ENCODE data around the gene SLC25A18.

SLC25A18 gene

GRCh38 chr22:17548010-17548755 lies 15.1 kb upstream of the SLC25A18 start:
- Histone ChIP-seq H3K4me3 (replicated peaks; ENCODE audit: low read depth, low read length) (no peak overlapping the region), H3K27me3 (replicated peaks; ENCODE audit: control insufficient read depth, insufficient read depth, low read length) (no peaks in the 10 kb centered on the region), H3K36me3 (ENCODE audit: control insufficient read depth, insufficient read depth, low read length) (no peaks in the 10 kb centered on the region)
- TF ChIP-seq, protein P1, sequence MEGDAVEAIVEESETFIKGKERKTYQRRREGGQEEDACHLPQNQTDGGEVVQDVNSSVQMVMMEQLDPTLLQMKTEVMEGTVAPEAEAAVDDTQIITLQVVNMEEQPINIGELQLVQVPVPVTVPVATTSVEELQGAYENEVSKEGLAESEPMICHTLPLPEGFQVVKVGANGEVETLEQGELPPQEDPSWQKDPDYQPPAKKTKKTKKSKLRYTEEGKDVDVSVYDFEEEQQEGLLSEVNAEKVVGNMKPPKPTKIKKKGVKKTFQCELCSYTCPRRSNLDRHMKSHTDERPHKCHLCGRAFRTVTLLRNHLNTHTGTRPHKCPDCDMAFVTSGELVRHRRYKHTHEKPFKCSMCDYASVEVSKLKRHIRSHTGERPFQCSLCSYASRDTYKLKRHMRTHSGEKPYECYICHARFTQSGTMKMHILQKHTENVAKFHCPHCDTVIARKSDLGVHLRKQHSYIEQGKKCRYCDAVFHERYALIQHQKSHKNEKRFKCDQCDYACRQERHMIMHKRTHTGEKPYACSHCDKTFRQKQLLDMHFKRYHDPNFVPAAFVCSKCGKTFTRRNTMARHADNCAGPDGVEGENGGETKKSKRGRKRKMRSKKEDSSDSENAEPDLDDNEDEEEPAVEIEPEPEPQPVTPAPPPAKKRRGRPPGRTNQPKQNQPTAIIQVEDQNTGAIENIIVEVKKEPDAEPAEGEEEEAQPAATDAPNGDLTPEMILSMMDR (IDR thresholded peaks at IDR 0.05; ENCODE audit: insufficient read depth, low read length, poor library complexity, severe bottlenecking): no peak
- DNase-seq (ENCODE audit: extremely low read depth, insufficient read length): no peak

- Histone ChIP-seq H3K36me3 (ENCODE audit: control insufficient read depth, insufficient read depth, low read length) (no peaks in the 10 kb centered on the region), H3K27me3 (replicated peaks; ENCODE audit: control insufficient read depth, insufficient read depth, low read length) (no peaks in the 10 kb centered on the region), H3K4me3 (replicated peaks; ENCODE audit: low read depth, low read length) (no peak overlapping the region)
- TF ChIP-seq, protein P1 (IDR thresholded peaks at IDR 0.05; ENCODE audit: insufficient read depth, low read length, poor library complexity, severe bottlenecking): no peak
- no peak for DNase-seq (ENCODE audit: extremely low read depth, insufficient read length)
These were observed 14.6 kb upstream of the SLC25A18 start for GRCh38 chr22:17548756-17549035.

GRCh38 chr22:17549183-17549582 lies 14.1 kb upstream of the SLC25A18 start:
- no peak for DNase-seq (ENCODE audit: extremely low read depth, insufficient read length)
- H3K4me3 ChIP-seq (replicated peaks; ENCODE audit: low read depth, low read length): no peak overlapping the region
- H3K27me3 ChIP-seq (replicated peaks; ENCODE audit: control insufficient read depth, insufficient read depth, low read length): no peaks in the 10 kb centered on the region
- H3K36me3 ChIP-seq (ENCODE audit: control insufficient read depth, insufficient read depth, low read length): no peaks in the 10 kb centered on the region
- TF ChIP-seq, protein P1 (IDR thresholded peaks at IDR 0.05; ENCODE audit: insufficient read depth, low read length, poor library complexity, severe bottlenecking): no peak

DNA sequence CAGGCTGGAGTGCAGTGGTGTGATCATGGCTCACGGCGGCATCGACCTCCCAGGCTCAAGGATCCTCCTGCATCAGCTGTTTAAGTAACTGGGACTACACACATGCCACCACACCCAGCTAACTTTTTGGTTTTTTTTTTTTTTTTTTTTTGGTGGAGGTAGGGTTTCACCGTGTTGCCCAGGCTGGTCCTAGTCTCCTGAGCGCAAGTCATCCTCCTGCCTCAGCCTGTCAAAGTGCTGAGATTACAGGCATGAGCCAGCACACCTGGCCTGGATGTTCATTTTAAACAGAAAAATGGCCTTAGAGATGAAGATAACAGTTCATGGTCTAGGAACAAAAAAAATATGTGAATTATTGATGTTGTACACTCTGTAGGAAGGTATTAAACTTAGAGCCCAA lies 13.6 kb upstream of the SLC25A18 start:
- H3K36me3 ChIP-seq (ENCODE audit: control insufficient read depth, insufficient read depth, low read length): no peaks in the 10 kb centered on the region
- TF ChIP-seq, protein P1 (IDR thresholded peaks at IDR 0.05; ENCODE audit: insufficient read depth, low read length, poor library complexity, severe bottlenecking): no peak
- H3K27me3 ChIP-seq (replicated peaks; ENCODE audit: control insufficient read depth, insufficient read depth, low read length): no peaks in the 10 kb centered on the region
- DNase-seq (ENCODE audit: extremely low read depth, insufficient read length): no peak
- no peak overlapping the region for H3K4me3 ChIP-seq (replicated peaks; ENCODE audit: low read depth, low read length)

GRCh38 chr22:17552737-17553136 lies 10.6 kb upstream of the SLC25A18 start:
- no peak for DNase-seq (ENCODE audit: extremely low read depth, insufficient read length)
- TF ChIP-seq, protein P1 (IDR thresholded peaks at IDR 0.05; ENCODE audit: insufficient read depth, low read length, poor library complexity, severe bottlenecking): no peak
- H3K4me3 ChIP-seq (replicated peaks; ENCODE audit: low read depth, low read length): no peak overlapping the region
- H3K27me3 ChIP-seq (replicated peaks; ENCODE audit: control insufficient read depth, insufficient read depth, low read length): no peaks in the 10 kb centered on the region
- H3K36me3 ChIP-seq (ENCODE audit: control insufficient read depth, insufficient read depth, low read length): no peaks in the 10 kb centered on the region

DNA sequence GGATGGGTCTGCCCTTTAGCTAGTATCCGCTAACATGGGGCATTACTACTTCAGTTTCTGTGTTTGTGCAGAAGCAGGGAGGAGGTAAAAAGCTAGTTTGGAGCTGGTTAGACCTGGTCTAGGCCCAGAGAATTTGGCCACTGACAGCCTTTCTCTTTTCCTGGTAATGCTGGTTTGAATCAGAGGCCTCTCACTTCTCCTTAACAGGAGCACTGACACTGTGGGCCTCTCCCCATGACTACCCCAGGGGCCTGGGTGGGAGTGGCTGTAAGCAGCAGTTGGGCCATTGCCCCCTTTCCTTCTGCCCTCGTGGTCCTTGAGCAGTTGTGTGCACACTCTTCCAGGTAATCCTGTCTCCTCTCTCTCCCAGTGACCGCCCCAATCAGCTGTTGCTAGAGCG lies 8.5 kb upstream of the SLC25A18 start:
- Histone ChIP-seq H3K27me3 (replicated peaks; ENCODE audit: control insufficient read depth, insufficient read depth, low read length) (no peaks in the 10 kb centered on the region), H3K36me3 (ENCODE audit: control insufficient read depth, insufficient read depth, low read length) (no peaks in the 10 kb centered on the region), H3K4me3 (replicated peaks; ENCODE audit: low read depth, low read length) (no peak overlapping the region)
- DNase-seq (ENCODE audit: extremely low read depth, insufficient read length): no peak
- TF ChIP-seq, protein P1 (IDR thresholded peaks at IDR 0.05; ENCODE audit: insufficient read depth, low read length, poor library complexity, severe bottlenecking): no peak

All from GM06990 (cell line).